GM12878 (cell line): ENCODE results near the gene FNDC3B. TPM values are rescaled to one million over a fixed set of nuclear protein-coding genes. Genes with fewer than 3 reads are reported as not detected.

Experiments
- ATAC-seq: fragments of 200-7000 bp; cut with Tn5 transposase; 3 replicates; pipeline ENCODE4 v1.9.1; 2020; ENCODE audit warnings: mild to moderate bottlenecking, moderate library complexity
- BruUV-seq: library from RNA; stranded (reverse); fragments of 400-500 nt; replicated peaks from 2 replicates; lab custom pipeline; 2021; lab: Mats Ljungman, UMichigan
- CTCF ChIA-PET: fragments of 300-600 bp; sonication (Branson Sonifier 250); formaldehyde crosslinking; extraction: SDS; loops from one replicate; lab custom pipeline; 2021; ENCODE audit warnings: inconsistent platforms; lab: Yijun Ruan, JAX
- POLR2A ChIA-PET: fragments of 350-600 bp; formaldehyde crosslinking; extraction: SDS; loops from one replicate; lab custom pipeline; 2021; ENCODE audit warnings: inconsistent platforms; lab: Charles Lee
- RAD21 ChIA-PET: fragments of 300-600 bp; sonication (Branson Sonifier 250); formaldehyde crosslinking; loops from one replicate; lab custom pipeline; 2023; ENCODE audit warnings: antibody characterized with exemption; ENCODE audit not compliant: unreplicated experiment; lab: Charles Lee
- SMC1A ChIA-PET: fragments of 300-600 bp; sonication (Branson Sonifier 250); formaldehyde crosslinking; loops from one replicate; lab custom pipeline; 2023; ENCODE audit not compliant: unreplicated experiment, uncharacterized antibody; lab: Charles Lee
- DNase-seq: peaks from one replicate; pipeline ENCODE4 v3.0.0-alpha.2; 2011; ENCODE audit warnings: low read depth, low spot score
- FAIRE-seq: peaks from 3 replicates; lab custom pipeline; 2011; peaks lifted over from hg19 to GRCh38; lab: Jason Lieb, UNC
- H2AFZ ChIP-seq: 2 replicates; pipeline ENCODE4 v1.6.0; 2011; ENCODE audit warnings: low read depth, low read length, control low read depth; ENCODE audit not compliant: control insufficient read depth
- H3K27ac ChIP-seq: 2 replicates; pipeline ENCODE4 v1.5.1; 2011; ENCODE audit warnings: control low read depth; ENCODE audit not compliant: control insufficient read depth, insufficient read depth
- H3K27me3 ChIP-seq, 2 experiments: replicated peaks in 1 of 2; 2 replicates each; pipeline versions ENCODE4 v1.6.0 to v1.6.1; 2011; ENCODE audit warnings: low read length in 1 of 2; ENCODE audit not compliant: control insufficient read depth in 2 of 2, insufficient read depth in 2 of 2
- H3K36me3 ChIP-seq, 2 experiments: 2 replicates each; pipeline ENCODE4 v1.5.1; 2011; ENCODE audit warnings: low read length in 1 of 2; ENCODE audit not compliant: control insufficient read depth in 2 of 2, insufficient read depth in 2 of 2
- H3K4me1 ChIP-seq: 2 replicates; pipeline ENCODE4 v1.6.1; 2011; ENCODE audit warnings: mild to moderate bottlenecking, low read length, moderate library complexity, mixed read lengths; ENCODE audit not compliant: control insufficient read depth, insufficient read depth
- H3K4me2 ChIP-seq: 2 replicates; pipeline ENCODE4 v1.6.0; 2011; ENCODE audit warnings: control low read depth; ENCODE audit not compliant: control insufficient read depth, insufficient read depth
- H3K4me3 ChIP-seq: fragments of 200-600 bp; sonication (generic); 2 replicates; pipeline ENCODE4 v1.5.1; 2016
- H3K79me2 ChIP-seq: 2 replicates; pipeline ENCODE4 v1.6.0; 2011; ENCODE audit warnings: low read length; ENCODE audit not compliant: control insufficient read depth, insufficient read depth
- H3K9ac ChIP-seq: 2 replicates; pipeline ENCODE4 v1.8.0; 2011; ENCODE audit warnings: low read length, control low read depth, mixed read lengths; ENCODE audit not compliant: control insufficient read depth, insufficient read depth
- H3K9me3 ChIP-seq: replicated peaks from 3 replicates; pipeline ENCODE4 v1.5.1; 2011; ENCODE audit warnings: mild to moderate bottlenecking, low read length; ENCODE audit not compliant: control insufficient read depth, insufficient read depth
- H4K20me1 ChIP-seq: 2 replicates; pipeline ENCODE4 v1.6.0; 2011; ENCODE audit not compliant: control insufficient read depth, insufficient read depth
- BACH1 ChIP-seq: fragments of 450-650 bp; IDR thresholded peaks from 2 replicates; pipeline ENCODE4 v1.6.1; 2017; ENCODE audit warnings: mild to moderate bottlenecking, borderline replicate concordance
- BCLAF1 ChIP-seq: fragments of 450-650 bp; IDR thresholded peaks from 2 replicates; pipeline ENCODE4 v1.6.1; 2017; ENCODE audit warnings: antibody characterized with exemption, mild to moderate bottlenecking, moderate library complexity
- RAD21 ChIP-seq: IDR thresholded peaks from 2 replicates; pipeline ENCODE4 v1.6.1; 2011; ENCODE audit warnings: mild to moderate bottlenecking, low read depth, low read length, moderate library complexity; ENCODE audit not compliant: insufficient read depth
- SIN3A ChIP-seq: IDR thresholded peaks from 2 replicates; pipeline ENCODE4 v1.6.1; 2012; ENCODE audit warnings: low read depth, low read length, improper control_type of control experiment
- STAT1 ChIP-seq: fragments of 450-650 bp; conservative IDR thresholded peaks from 2 replicates; pipeline ENCODE4 v1.6.1; 2014; ENCODE audit warnings: antibody characterized with exemption, mild to moderate bottlenecking
- TCF7 ChIP-seq: IDR thresholded peaks from 2 replicates; pipeline ENCODE4 v1.6.1; 2014; ENCODE audit warnings: antibody characterized with exemption, borderline replicate concordance
- YBX1 ChIP-seq: fragments of 450-650 bp; IDR thresholded peaks from 2 replicates; pipeline ENCODE4 v1.6.1; 2016; ENCODE audit warnings: antibody characterized with exemption
- WGBS: methylation state at CpG from one replicate; pipeline ENCODE4 v1.1.6; 2016; ENCODE audit warnings: low lambda C conversion rate; ENCODE audit not compliant: insufficient replicate concordance, insufficient coverage; ENCODE audit errors: missing lambda C conversion rate; 5-methylcytosine and 5-hydroxymethylcytosine counted together
- in situ Hi-C: fragments of 300-500 bp; cut with MboI; formaldehyde crosslinking; loops from 9 replicates; pipeline ENCODE4 v1.14.3; 2018; ENCODE audit warnings: mixed read lengths
- intact Hi-C: fragments of 100-400 bp; cut with micrococcal nuclease; formaldehyde crosslinking; loops from one replicate; pipeline ENCODE4 v1.14.2; 2022; ENCODE audit not compliant: unreplicated experiment
- polyA plus RNA-seq, 11 experiments: library from polyadenylated mRNA; depleted of rRNA in 4 of 11; unstranded in 6 of 11; stranded (reverse) in 5 of 11; fragments of >200 nt; fragmentation: Nextera tagmentation in 4 of 11; fragmentation: Illumina TruSeq in 1 of 11; extraction: Ambion mirVana in 4 of 11; extraction: Trizol in 1 of 11; gene quantifications; 1 replicate in 1 of 11; 2 replicates in 10 of 11; pipeline versions ENCODE4 v1.2.1 to v1.2.3, GENCODE V29; 2011 to 2016; ENCODE audit warnings: inconsistent platforms in 2 of 11, missing spikeins in 2 of 11, low read depth in 1 of 11
- total RNA-seq, 4 experiments: library from RNA; depleted of rRNA in 3 of 4; stranded (reverse); fragments of >200 nt in 3 of 4; fragmentation: Illumina TruSeq in 1 of 4; extraction: Trizol in 1 of 4; gene quantifications; 2 replicates each; pipeline versions ENCODE4 v1.2.1 to v1.2.3, GENCODE V29; 2013 to 2021

FNDC3B gene
- total and polyA plus RNA-seq, 10 of the 15 experiments (the other 5 are each of a cell fraction or from before 2014, with no cell fraction given), result 7.9 to 35.0 (median 18.5) TPM

- SMC1A ChIA-PET, result interaction anchor here (0.6 kb wide), 1 partner anchor 98 kb away, joined by 3 read pairs; no protein-coding TSS in a partner anchor
- no peaks in the 10 kb centered on the region for H3K4me1 ChIP-seq
- no peaks in the 10 kb centered on the region for H3K79me2 ChIP-seq
- 93% methylated on average over 2 of the region's 2 CpGs for WGBS
- no peak overlapping the region for H3K27ac ChIP-seq
- no peak overlapping the region for H3K4me2 ChIP-seq
- no peak overlapping the region for H3K9ac ChIP-seq
- RAD21 ChIA-PET, result interaction anchor here (0.7 kb wide), 1 partner anchor 102 kb away, joined by 4 read pairs; no protein-coding TSS in a partner anchor
- BruUV-seq, result no TSS peak
- H4K20me1 ChIP-seq, result no peaks in the 10 kb centered on the region
- peaks cover 8 to 9% of the 10 kb centered on the region in 2 experiments for H3K36me3 ChIP-seq
- no peak overlapping the region for H3K4me3 ChIP-seq
- ATAC-seq (no peak), DNase-seq (no peak), FAIRE-seq (no peak)
- TF ChIP-seq RAD21, result no peak
- no peak for TF ChIP-seq BCLAF1
- TF ChIP-seq STAT1, result no peak
- no peak for TF ChIP-seq SIN3A
- TF ChIP-seq BACH1, result no peak
- TF ChIP-seq TCF7, result no peak
- TF ChIP-seq YBX1, result no peak
- no peak overlapping the region for H2AFZ ChIP-seq
- intact Hi-C loops (no loop called here), in situ Hi-C loops (no loop called here)
- no peaks in the 10 kb centered on the region for H3K27me3 ChIP-seq
- CTCF ChIA-PET, result interaction anchor here (1.3 kb wide), 1 partner anchor 107 kb away, joined by 4 read pairs; no protein-coding TSS in a partner anchor
- POLR2A ChIA-PET, result interaction anchor here (0.7 kb wide), 2 partner anchors 32 to 89 kb away, joined by 6 to 8 read pairs; no protein-coding TSS in a partner anchor
- H3K9me3 ChIP-seq, result peaks cover 15% of the 10 kb centered on the region
Observed at GRCh38 chr3:172244011-172244410, 204.6 kb downstream of the FNDC3B start.
